M059J (cell line): ENCODE results near the gene SLC25A21. TPM values are rescaled to one million over a fixed set of nuclear protein-coding genes. Genes with fewer than 3 reads are reported as not detected.

Source experiments
- DNase-seq: peaks from one replicate; pipeline ENCODE4 v3.0.0-alpha.2; 2012; ENCODE audit warnings: low read depth
- total RNA-seq: library from RNA; depleted of rRNA; stranded (reverse); fragments of >200 nt; shearing (Covaris generic); gene quantifications from 2 replicates; pipeline ENCODE4 v1.2.3, GENCODE V29; 2014

Gene SLC25A21
- total RNA-seq, 1 experiment from 2014 or later = 2.4 TPM

DNA sequence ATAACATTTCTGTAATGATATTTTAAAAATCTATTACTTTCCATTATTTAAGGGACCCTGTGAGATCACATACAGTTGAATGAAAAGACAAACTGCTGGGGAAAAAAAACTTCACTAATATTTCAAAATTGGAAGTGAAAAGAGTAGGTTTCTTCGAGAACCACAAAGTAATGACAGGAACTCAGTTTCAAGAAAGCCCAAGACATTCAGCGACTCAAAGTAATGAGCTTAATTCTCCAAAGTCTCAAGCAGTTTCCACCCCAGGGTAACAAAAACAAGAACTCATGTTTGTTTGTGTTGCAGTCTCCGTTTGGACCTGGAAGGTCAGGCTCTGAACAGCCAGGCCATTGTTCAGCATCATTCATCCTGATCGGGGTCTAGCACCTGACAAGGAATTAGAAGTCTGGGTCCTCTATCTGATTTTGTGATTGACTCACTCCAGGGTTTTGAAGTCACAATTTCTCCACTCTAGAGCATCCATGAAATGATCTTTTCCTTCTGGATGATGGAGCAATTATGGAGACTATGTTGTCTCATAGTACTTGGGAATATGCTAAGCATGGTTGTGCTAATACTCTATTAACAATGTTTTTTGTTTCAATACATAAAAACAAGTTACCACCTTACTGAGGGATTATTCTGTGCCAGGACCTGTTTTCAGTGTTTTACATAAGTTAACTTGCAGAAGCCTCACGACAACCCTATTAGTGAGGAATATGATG lies 126.9 kb downstream of the SLC25A21 start:
- no peak for DNase-seq

GRCh38 chr14:37037636-37038387 lies 134.6 kb downstream of the SLC25A21 start:
- no peak for DNase-seq

DNA sequence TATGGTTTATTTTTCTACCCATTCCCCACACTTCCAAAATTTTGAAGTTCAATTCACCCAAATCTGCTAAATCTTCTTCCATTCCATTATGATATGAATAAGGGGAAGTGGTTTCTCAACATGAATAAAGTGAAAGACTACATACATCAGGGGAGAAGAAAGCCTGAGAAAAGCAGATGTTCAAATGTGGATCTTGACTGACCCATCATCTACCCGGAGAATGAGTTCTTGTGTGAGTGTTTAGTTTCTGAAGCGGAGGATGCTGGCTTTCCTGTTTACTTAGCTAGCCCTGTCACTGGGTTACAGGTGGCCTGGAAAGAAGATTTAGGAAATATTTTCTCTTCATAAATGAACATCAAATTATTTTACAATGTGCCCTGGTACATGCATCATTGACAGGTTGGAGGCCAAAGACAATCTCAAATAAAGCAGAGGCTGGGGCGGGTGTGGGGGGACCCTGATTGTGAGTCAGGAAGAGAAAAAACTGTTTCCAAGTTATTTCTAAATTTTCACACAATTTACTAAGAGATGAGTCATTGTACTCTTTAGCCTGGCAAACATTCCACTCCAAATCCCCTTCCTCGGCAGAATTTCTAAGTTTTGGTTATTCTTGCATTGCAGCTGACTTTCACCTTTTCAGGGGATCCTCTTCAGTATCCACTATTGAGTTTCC lies 135.6 kb downstream of the SLC25A21 start:
- DNase-seq = peak; percentile 36

DNA sequence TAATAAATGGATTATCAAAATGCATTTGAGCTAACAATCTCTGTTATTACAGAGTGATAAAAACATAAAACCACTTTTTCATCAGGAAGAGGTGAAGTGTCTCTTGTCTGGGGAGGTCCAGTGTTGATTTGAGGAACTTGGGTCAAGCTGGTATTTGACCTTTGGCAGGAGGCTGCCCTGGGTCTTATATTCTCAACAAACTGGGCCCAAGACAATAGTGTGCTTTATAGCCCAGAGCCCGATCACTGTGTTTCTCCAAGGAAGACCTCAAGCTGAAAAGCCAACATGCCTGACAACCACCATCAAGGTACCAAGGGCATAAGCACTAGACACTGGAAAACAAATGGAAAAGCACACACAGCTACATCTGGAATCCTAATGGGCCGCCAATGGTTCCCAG lies 137.0 kb downstream of the SLC25A21 start:
- no peak for DNase-seq

GRCh38 chr14:37034410-37035285 lies 137.8 kb downstream of the SLC25A21 start:
- peak; percentile 54 for DNase-seq

GRCh38 chr14:37032863-37033262 lies 139.5 kb downstream of the SLC25A21 start:
- DNase-seq = no peak

DNA sequence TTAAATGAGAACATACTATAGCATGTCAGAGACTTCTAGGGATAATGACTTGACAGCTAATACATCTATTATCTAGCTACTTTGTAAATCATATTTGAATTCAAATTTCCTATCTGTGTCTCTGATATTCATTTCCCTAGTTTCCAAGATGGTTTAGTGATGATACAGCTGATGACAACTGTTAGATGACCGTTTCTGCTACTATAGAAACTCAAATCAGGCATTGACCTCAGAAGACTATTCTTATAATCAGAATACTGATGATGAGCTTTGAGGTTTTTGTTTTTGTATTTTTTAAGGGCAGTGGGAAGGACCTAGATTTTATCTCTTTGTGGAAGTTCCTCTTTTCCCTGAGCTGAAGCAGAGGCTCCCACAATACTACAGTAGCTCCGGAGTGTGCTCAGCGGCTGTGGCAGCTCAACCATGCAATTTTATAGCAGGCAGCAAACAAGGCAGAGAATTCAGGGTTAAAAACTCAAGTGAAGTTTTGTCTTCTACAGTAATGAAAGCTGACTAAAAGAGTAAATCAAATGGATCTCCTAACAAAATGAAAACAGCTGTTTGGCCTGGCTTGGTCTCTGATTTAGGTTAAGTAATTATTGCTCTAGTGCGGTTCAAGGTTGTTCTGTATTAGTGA lies 145.1 kb downstream of the SLC25A21 start:
- no peak for DNase-seq

DNA sequence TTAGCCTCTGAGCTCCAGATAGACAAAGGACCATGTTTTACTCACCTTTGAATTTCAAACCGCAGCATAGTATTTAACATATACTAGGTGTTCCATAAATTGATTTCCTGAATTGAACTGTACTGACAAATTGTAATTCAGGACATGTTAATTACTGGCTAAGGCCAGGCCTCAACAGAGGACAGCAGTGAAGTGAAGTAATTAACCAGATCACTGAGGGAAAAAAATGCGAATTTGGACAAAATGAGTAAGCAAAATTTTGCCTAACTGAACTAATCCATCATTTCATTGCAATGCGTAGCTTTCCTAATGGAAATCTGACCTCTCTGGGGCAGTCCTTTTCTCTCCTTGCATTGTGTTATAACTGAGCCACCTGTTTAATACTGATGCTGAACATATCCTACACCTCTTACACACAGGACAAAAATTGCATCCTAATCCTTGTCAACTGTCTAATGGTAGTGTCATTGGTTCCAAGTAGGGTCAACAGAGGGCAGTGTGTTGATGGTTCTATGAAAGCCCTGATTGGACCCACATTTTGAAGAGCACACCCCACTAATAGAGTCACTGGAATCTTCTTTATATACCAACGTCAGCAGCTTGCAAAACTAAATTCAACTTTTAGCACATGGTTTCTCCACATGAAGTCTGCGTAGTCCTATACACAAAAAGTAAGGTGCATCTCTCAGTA lies 148.4 kb downstream of the SLC25A21 start:
- DNase-seq = no peak

- DNase-seq = no peak
Observed at GRCh38 chr14:37021390-37021789, 151.0 kb downstream of the SLC25A21 start.

DNA sequence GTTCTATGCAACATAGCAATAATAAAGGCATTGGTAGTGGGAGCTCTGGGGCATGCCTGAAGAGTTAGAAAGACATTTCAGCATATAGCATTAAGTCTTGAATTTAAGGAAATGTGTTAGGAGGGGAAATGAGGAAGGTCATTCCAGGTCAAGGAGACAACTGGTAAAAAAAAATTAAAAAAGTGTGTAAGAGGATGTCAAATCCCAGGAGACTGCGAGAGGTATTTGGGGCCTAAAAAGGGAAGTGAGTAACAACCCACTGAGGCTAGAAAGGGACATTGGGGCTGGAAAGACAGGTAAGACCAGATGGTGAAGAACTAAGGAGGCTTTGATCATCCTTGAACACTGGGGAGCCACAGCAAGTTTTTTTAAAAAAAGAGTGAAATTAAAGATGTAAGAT lies 152.9 kb downstream of the SLC25A21 start:
- no peak for DNase-seq

DNA sequence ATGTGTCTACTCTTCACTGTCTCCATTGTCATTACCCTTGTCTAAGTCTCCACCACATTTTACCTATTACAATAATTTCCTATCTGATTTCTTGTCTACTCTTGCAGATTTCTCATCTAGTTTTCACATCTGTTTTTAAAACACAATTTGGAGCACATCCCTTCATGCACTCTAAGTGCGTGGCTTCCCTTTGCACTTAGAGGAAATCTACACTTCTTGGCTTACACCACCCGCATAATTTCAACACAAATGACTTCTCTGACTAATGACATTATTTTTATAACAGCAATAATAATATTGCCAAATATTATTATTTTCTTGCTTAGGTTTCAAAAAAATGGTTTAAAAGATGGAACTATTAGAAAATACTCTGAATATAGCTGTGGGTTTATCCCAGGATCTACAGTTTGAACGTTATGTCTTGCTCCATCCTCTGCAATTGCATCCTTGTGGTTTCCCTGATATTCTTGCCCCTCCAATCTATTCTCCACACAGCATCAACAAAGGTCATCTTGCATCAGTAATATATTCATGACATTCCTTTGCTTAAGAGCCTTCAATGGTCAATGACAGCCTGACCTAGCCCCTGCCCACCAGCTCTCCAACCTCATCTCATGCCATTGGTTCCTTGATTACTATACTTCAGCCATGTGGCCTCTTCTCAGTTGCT lies 153.7 kb downstream of the SLC25A21 start:
- DNase-seq = no peak

GRCh38 chr14:37013078-37013477 lies 159.3 kb downstream of the SLC25A21 start:
- no peak for DNase-seq

DNA sequence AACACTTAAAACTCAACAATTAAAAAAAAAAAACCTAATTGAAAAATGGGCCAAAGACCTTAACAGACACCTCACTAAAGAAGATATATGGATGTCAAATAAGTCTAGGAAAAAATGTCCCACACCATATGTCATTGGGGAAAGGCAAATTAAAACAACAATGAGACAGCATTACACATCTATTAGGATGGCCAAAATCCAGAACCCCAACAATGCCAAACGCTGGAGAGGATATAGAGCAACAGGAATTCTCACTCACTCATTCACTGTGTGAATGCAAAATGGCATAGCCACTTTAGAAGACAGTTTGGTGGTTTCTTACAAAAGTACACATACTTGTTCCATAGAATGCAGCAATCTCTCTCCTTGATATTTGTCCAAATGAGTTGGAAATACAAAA lies 173.7 kb downstream of the SLC25A21 start:
- DNase-seq = no peak

DNA sequence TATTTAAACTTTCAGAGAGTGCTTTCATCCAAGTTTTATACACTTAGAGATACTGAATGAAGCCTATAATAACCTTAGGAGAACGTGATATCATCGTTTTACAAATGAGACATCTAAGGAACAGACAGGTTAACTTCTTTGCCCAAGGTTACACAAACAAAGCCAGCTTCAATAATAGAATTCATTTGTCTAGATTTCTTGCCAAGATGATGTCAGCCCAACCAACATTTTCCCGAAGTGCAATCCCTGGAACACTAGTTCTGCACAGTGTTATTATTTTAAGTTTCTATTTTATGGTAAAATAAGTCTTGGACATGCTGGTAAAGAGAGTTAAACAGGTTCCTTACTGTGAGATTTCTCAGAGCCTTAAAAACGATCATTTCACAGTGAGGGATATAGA lies 174.6 kb downstream of the SLC25A21 start:
- peak; percentile 23 for DNase-seq

- DNase-seq = no peak
Observed at GRCh38 chr14:36996857-36997590, 175.4 kb downstream of the SLC25A21 start.

DNA sequence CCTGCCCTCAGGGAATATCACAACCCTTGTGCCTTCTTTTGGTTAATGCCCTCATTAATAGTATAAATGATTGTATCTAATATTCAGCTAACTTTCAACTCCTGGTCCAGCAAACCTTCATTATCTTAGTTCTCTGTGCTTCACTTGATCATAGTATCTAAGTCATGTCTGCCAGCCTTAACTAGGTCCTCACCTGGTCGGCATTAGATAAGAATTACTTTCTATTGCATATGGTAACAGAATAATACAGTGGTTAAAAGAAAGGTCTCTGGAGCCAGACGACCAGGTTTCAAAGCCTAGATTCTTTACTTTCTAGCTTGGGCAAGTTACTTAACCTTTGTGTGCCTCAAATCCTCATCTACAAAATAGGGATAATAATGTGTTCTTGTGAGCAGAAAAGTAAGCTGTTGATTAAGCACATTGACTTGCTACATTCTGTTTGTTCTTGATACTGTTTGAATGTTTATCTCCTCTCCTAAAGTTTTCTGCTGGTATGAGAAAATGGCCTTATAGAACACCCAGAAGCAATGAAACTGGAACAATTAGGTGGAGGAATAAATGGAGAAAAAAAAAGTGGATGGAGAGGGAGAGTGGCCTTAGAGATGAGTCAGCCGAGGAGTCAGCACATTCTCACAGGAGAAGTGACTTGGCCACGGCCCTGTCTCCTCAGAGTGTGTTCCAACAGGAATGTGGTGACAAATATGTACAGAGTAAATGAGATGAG lies 176.1 kb downstream of the SLC25A21 start:
- peak; percentile 51 for DNase-seq

GRCh38 chr14:36989806-36990205 lies 182.6 kb downstream of the SLC25A21 start:
- no peak for DNase-seq

GRCh38 chr14:36988989-36989388 lies 183.4 kb downstream of the SLC25A21 start:
- DNase-seq = no peak

DNA sequence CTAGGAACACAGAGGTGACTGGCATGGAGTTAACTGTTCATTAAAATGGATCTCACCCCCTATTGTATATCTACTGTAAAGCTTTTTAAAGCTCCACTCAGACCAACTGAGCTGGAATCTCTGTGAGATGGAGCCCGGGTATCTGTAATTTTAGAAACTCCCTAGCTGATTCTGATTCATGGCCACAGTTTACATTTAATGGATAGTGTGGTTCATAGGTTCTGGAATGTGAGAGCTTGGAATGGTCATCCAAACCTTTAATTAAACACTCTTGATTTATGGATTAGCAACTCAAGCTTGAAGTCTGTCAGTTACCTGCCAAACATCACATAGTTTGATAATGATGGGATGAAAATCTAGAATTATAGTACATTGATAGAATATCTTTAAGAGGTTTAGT lies 183.8 kb downstream of the SLC25A21 start:
- peak; percentile 35 for DNase-seq
